GM10266 (cell line): ENCODE results near the gene CEMIP2.

ENCODE experiments used
- DNase-seq: peaks from one replicate; pipeline ENCODE4 v3.0.0; 2012; ENCODE audit errors: extremely low spot score
- TF ChIP-seq, protein P1 (sequence below): IDR thresholded peaks from 2 replicates; pipeline ENCODE4 v1.5.1; 2012; ENCODE audit warnings: mild to moderate bottlenecking, low read depth; ENCODE audit not compliant: control insufficient read depth, insufficient read depth; ENCODE audit errors: missing control alignments

CEMIP2 gene

DNA sequence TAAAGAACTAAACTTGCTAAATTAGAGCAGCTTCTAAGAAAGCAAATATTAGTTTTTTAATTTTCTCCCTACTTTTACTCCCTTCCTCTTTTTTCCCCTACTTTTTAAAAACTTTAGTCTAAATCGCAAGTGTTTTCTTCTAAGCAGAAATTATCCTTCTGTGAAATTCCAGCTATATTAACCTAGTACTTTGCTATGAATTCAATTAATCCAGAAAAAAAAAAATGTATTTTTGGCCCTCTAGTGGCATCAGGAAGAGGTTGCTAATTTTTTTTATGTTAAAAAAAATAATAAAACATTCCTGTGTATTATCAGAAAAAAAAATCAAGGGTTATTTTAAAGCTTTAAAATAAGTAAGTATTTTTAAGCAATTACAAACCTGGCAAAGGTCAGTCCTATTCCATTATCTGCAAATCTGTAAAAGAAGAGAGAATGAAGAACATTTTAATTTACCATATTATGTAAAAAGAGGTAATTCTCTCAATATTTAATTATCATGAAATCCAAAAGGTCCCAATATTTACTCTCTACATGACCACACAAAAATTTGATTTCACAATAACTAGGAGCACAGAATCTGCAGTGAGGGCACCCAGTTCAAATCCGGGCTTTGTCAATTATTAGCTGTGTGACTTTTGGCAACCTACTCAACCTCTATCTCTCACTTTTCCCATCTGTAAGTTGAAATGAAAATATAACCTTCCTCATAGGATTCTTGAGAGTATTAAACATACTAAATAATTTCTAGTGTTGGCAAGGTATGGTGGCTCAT is 52.0 kb downstream of the CEMIP2 start:
- no peak for DNase-seq
- TF ChIP-seq, protein P1, sequence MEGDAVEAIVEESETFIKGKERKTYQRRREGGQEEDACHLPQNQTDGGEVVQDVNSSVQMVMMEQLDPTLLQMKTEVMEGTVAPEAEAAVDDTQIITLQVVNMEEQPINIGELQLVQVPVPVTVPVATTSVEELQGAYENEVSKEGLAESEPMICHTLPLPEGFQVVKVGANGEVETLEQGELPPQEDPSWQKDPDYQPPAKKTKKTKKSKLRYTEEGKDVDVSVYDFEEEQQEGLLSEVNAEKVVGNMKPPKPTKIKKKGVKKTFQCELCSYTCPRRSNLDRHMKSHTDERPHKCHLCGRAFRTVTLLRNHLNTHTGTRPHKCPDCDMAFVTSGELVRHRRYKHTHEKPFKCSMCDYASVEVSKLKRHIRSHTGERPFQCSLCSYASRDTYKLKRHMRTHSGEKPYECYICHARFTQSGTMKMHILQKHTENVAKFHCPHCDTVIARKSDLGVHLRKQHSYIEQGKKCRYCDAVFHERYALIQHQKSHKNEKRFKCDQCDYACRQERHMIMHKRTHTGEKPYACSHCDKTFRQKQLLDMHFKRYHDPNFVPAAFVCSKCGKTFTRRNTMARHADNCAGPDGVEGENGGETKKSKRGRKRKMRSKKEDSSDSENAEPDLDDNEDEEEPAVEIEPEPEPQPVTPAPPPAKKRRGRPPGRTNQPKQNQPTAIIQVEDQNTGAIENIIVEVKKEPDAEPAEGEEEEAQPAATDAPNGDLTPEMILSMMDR = no peak

DNA sequence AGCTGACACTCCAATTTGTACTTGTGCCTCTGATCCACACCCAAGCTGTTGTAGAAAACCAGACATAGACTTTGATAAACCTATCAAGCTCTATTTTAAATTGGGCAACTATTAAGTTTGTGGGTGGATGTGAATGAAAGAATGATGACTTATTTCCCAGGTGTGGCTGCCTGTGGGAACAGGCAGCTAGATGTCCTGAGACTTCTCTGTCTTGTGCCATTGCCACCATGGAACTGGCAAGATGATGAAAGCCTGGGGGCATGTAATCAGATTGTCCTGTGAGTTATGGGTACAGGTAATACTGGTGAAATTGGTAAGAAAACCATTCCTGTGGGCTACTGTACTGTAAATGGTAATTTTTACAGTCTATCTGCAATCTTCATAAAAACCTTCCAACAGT is 57.5 kb downstream of the CEMIP2 start:
- DNase-seq = no peak
- TF ChIP-seq, protein P1 = no peak

DNA sequence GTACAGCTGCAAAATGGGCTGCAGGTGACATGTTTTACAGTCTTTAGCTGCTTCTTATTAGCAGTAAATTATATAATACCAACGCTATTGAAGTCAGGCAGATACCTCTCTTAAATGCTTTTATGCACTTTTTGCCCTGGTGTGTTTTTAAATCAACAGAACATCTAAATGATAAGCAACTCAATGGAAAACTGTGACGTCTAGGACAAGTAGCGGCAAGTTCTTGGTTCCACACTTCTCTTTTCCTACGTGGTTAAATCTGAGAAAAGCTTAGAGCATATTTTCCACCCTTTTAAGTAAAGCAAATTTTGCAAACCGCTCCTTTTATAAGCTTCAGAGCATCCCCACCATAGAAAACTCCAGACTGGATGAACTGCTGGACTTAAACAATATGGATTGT is 58.1 kb downstream of the CEMIP2 start:
- DNase-seq = no peak
- TF ChIP-seq, protein P1 = no peak

DNA sequence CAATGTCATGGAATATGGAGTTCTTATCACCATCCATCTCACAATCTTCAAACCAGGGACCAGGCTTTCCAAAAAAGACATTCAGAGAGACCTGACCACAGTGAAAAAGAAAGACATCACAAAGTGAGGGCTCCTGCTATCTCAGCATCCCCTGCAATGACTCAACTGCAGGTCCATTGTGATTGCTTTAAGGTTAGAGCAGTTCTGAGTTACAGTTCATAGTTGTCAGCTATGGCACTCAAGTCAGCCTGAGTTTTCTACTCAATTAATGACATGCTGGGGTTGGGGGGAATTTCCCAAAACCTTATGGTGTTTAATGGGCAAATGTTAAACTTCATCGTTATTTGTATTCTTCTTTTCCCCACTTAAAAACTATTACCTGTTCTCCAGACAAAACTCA is 58.9 kb downstream of the CEMIP2 start:
- DNase-seq = no peak
- TF ChIP-seq, protein P1 = no peak

DNA sequence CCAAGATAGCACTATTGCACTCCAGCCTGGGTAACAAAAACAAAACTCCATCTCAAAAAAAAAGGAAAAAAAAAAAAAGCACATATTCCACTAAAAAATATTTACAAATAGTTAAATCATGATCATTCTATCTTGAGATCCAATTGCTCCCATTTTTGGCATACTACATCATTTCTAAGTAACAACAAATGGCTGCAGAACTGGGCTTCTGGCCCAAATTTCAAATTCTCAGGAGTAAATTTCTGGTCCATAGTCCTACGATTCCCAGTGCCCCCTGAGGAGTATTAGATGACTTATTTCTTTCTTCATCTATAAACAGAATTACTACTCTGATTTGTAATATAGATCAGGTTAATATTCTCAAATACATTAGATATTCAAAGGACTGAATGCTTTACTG is 62.1 kb downstream of the CEMIP2 start:
- TF ChIP-seq, protein P1 = no peak
- no peak for DNase-seq

DNA sequence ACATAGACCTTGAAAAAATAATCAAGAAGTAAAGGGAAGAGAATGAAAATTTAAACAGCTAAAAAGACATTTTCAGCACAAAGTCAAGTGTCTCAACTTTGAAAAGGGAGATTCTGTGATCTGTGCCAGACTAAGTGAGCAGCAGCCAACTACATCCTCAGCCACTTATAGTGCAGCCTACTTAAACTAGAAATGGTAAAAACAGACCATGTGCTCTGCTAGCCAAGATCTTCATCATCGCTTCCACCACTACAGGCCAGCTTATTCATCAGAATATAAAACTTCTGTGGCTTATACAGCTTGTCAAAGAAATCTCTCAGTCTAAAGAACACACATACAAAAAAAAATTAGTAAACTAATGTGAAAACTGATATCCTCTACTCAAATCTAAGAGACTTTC is 63.5 kb downstream of the CEMIP2 start:
- DNase-seq = no peak
- TF ChIP-seq, protein P1 = no peak

DNA sequence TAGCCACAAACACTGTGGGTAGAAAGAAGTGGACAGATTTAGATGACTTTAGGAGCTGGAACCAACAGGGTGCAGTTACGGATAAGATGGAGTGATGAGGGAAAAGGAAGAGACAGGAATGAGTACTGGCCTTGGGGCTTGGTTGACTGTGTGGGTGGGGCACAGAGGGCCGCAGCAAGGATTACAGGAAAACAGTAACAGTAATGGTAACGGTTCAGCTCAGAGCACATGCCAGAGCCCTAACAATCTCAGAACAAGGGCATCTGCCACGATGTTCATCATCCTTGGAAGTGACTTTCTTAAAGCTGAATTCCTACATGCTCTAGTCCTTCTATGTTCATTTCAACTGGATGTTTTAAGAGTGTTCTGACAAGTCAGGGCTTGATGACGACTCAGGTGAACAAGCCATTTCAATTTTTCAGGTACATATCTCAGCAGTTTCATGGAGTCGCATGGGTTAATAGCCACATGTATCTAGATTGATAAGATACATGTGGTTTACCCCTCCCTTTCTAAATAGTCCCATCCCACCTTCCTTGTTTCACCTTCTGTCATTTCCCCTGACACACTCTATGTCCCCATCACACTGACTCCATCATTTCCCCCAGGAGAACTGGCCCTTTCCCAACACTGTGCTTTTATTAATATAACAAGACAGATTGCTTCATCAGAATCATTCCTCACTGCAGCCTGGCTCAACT is 65.0 kb downstream of the CEMIP2 start:
- no peak for DNase-seq
- TF ChIP-seq, protein P1 = no peak
